GM12864 (cell line): ENCODE data around the gene PDE4D.

Source experiments
- DNase-seq: peaks from one replicate; pipeline ENCODE4 v3.0.0-alpha.2; 2011; ENCODE audit warnings: low read depth
- H3K4me3 ChIP-seq: 2 replicates; pipeline ENCODE4 v1.5.1; 2011; ENCODE audit warnings: mild to moderate bottlenecking, low read depth, low read length, control low read depth
- TF ChIP-seq, protein P1 (sequence below): IDR thresholded peaks from 2 replicates; pipeline ENCODE4 v1.5.1; 2011; ENCODE audit warnings: low read depth, mild to moderate bottlenecking, moderate library complexity, low read length, control low read depth, inconsistent platforms; ENCODE audit errors: missing control alignments

PDE4D gene

DNA sequence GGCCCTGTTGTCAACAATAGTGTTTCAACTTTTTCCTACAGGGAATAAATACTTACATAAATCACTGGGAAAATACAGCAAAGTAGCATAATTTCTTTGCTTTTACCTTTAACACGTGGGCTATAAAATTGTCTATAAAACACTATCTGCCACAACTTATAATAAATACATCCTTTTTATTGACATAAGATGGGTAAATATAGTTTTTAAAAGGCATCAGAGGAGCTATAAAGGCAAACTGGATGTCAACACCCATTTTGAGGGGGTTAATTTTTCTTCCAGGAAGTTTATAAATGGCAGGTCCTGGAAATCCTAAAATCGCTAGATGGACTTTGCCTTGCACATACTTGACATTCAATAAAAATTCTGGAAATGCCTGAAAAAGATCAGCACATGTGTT is 358.0 kb downstream of the PDE4D start:
- TF ChIP-seq, protein P1, sequence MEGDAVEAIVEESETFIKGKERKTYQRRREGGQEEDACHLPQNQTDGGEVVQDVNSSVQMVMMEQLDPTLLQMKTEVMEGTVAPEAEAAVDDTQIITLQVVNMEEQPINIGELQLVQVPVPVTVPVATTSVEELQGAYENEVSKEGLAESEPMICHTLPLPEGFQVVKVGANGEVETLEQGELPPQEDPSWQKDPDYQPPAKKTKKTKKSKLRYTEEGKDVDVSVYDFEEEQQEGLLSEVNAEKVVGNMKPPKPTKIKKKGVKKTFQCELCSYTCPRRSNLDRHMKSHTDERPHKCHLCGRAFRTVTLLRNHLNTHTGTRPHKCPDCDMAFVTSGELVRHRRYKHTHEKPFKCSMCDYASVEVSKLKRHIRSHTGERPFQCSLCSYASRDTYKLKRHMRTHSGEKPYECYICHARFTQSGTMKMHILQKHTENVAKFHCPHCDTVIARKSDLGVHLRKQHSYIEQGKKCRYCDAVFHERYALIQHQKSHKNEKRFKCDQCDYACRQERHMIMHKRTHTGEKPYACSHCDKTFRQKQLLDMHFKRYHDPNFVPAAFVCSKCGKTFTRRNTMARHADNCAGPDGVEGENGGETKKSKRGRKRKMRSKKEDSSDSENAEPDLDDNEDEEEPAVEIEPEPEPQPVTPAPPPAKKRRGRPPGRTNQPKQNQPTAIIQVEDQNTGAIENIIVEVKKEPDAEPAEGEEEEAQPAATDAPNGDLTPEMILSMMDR = no peak
- H3K4me3 ChIP-seq = no peak overlapping the region
- DNase-seq = no peak

DNA sequence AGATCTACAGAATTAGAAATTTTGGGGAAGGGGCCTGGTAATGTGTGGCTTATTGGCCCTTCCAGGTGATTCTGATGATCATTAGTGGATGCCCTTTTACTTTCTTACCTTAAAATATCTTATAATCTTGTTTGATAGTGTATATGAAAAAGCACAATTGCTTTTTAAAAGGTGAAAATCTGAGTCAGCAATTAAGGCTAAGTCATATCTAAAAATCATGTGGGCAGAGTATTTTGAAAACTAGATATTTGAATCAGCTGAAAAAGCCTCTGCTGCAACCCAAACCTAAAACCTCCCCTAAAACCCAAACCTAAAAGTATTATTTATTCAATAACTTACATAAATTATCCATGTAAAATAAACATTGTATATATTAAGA is 359.8 kb downstream of the PDE4D start:
- no peak for DNase-seq
- TF ChIP-seq, protein P1 = no peak

DNA sequence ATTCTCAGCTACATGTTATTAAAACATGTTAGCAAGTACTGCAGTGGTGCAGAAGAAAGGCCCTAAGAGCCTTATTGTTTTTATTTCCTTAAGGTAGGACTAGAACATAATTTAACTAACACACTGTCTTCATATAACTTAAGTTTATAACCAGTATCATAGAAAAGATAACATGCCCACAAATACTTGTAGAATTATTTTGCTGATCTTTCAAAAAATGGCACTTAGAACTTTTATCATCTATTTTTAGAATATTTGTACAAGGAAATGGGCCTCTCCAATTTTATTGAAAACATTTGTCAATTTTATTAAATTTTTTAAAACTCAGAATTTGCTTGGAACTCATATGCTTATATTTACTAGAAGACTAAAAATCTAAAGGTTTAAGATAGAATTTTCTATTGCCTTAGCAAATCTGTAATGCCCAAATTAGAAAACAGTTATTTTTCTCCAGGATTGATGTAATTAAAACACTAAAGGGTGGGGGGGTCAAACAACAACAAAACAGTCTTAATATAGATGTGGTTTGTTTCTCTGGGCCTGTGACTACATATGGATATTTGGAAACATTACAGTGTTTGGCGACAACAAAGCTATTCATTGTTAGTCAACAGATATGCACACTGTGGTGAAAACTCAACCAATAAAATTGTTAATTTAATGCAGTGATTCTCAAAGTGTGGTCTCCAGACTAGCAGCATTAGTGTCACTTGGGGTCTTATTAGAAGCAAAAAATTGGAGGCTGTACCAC is 360.4 kb downstream of the PDE4D start:
- no peak for DNase-seq
- TF ChIP-seq, protein P1 = no peak
- H3K4me3 ChIP-seq = no peak overlapping the region

More for the DNA sequence above, 359.8 kb downstream of the PDE4D start:
- H3K4me3 ChIP-seq = no peak overlapping the region

DNA sequence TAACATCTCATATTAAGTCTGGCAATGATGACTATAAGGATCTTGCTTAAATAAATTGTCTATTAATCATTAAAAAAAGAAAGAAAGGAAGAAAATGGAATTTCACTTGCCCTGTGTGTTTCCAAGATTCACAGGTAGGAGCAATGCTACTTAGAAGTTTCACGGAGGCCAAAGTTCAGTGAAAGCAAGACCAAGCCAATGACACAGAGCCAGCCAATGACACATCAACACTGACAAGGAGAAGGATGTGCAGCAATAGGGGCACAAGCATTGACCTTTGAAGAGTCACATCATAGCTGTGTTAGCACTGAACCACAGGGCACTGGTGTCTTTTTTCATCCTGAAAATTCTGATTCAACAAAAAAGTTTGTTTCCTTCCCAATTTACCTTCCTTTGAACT is 364.3 kb downstream of the PDE4D start:
- TF ChIP-seq, protein P1 = no peak
- no peak for DNase-seq
- H3K4me3 ChIP-seq = no peak overlapping the region

DNA sequence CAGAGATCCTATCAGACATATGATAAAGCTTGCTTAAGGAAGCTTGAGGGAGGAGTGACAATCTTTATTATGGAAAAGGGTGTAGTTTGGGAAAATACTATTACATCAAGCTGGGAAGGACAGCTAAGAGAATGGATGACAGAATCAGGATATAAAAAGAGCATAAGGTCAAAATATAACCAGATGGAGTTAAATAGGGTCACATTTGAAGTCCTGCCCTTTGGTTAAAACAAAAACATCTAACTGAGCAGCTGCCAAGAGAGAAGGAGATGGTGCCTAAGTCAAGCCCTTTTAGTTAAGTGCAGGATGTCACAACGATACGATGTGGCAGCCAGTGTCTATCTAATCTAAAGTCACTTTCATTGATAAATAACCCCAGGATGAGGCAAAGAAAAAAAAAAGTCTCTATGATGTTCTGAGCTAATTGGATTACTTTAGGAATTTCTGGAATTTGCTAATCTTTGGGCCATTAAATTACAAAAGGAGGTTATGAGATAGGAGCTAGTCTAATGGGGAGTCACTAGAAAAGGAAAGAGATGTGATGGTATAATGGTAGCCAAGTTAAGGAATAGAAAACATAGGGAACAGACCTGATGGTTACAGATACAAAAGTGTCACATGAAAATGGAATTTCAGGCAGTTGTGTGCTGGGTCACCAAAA is 365.2 kb downstream of the PDE4D start:
- no peak overlapping the region for H3K4me3 ChIP-seq
- TF ChIP-seq, protein P1 = no peak
- no peak for DNase-seq

DNA sequence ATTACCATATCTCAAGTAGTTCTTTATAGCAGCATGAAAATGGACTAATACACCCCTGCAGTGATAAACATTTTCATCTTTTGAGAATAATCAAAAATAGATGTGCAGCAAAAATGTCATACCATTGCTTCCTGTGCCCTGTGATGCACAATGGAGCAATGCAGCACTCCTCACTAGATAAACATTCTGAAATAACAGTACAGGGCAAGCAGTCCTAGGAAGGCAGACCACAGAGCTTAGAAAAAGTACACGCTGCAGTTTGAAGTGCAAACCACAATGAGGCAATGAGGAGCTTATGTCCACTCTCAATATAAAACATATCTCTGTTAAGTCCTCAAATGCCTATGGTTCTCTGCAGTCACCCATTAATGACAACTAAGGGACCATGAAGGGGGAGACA is 367.6 kb downstream of the PDE4D start:
- TF ChIP-seq, protein P1 = no peak

DNA sequence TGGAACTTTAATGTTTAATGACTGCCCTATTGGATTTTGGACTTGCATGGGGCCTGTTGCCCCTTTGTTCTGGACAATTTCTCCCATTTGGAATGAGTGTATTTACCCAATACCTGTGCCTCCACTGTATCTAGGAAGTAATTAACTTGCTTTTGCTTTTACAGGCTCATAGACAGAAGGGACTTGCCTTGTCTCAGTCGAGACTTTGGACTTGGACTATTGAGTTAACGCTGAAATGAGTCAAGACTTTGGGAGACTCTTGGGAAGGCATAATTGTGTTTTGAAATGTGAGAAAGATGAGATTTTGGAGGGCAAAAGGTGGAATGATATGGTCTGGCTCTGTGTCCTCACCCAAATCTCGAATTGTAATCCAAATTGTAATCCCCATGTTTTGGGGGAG is 368.2 kb downstream of the PDE4D start:
- TF ChIP-seq, protein P1 = no peak
- no peak overlapping the region for H3K4me3 ChIP-seq
- no peak for DNase-seq

More for the DNA sequence above, 367.6 kb downstream of the PDE4D start:
- no peak overlapping the region for H3K4me3 ChIP-seq
- no peak for DNase-seq
